Measurements from ENCODE around the gene FGFR1OP2. TPM values are rescaled to one million over a fixed set of nuclear protein-coding genes. Genes with fewer than 3 reads are reported as not detected.

FGFR1OP2 gene
- total RNA-seq, 4 donors from 2014 or later, result 43.8 to 56.4 (median 45.9) TPM

DNA sequence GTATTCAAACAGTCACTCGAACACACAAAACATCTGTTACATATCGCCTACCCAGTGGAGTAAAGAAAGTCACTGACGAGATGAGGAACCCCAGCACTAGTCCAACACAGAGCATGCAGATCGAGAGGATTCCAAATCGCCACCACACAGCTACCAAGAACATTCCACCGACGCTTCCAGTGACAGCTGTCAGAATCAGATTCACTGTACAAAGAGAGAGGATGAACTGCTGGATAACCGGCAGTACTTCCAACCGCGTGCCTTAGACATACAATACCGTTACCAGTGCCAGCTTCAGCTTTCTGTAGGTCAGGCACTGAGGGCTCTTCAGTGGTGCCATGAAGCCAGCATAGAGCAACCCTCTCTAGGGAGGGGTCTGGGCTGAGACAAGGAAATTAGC lies 41.5 kb downstream of the FGFR1OP2 start:
- Histone ChIP-seq H3K4me1 (no peaks in the 10 kb centered on the region), H3K27me3 (no peaks in the 10 kb centered on the region), H3K9me3 (no peaks in the 10 kb centered on the region), H3K27ac (no peak overlapping the region), H3K4me3 (no peak overlapping the region), H3K36me3 (peaks cover 0 to 8% of the 10 kb centered on the region in 2 donors)
- intact Hi-C loops (cut with DNase I; ENCODE audit: low total_unique reads), result no loop called here
- DNase-seq, result no peak
- ATAC-seq, result no peak
- TF ChIP-seq CTCF (IDR thresholded peaks at IDR 0.05 in 4 of 5, conservative IDR thresholded peaks at IDR 0.05 in 1 of 5), result no peak
- no peak for TF ChIP-seq POLR2A (IDR thresholded peaks at IDR 0.05)
- in situ Hi-C loops (cut with MboI; ENCODE audit: low sequenced_read_pairs in 4 of 4), result no loop called here

- no peak for DNase-seq
- peaks cover 0 to 5% of the 10 kb centered on the region in 2 donors for H3K4me1 ChIP-seq
- intact Hi-C loops (cut with DNase I; ENCODE audit: low total_unique reads) (no loop called here), in situ Hi-C loops (cut with MboI; ENCODE audit: low sequenced_read_pairs in 4 of 4) (no loop called here)
- no peaks in the 10 kb centered on the region for H3K36me3 ChIP-seq
- H3K27ac ChIP-seq, result no peak overlapping the region
- ATAC-seq, result no peak
- no peaks in the 10 kb centered on the region for H3K9me3 ChIP-seq
- TF ChIP-seq POLR2A (IDR thresholded peaks at IDR 0.05) (no peak), CTCF (IDR thresholded peaks at IDR 0.05 in 4 of 5, conservative IDR thresholded peaks at IDR 0.05 in 1 of 5) (no peak)
- no peaks in the 10 kb centered on the region for H3K27me3 ChIP-seq
- no peak overlapping the region for H3K4me3 ChIP-seq
These were observed 44.6 kb downstream of the FGFR1OP2 start for GRCh38 chr12:26982866-26983265.

GRCh38 chr12:26987634-26988424 lies 49.6 kb downstream of the FGFR1OP2 start:
- Histone ChIP-seq H3K4me3 (no peak overlapping the region), H3K4me1 (peaks cover 0 to 5% of the 10 kb centered on the region in 2 donors), H3K27me3 (no peaks in the 10 kb centered on the region), H3K9me3 (no peaks in the 10 kb centered on the region), H3K36me3 (peaks cover 0 to 13% of the 10 kb centered on the region in 2 donors), H3K27ac (no peak overlapping the region)
- ATAC-seq, result no peak
- in situ Hi-C loops (cut with MboI; ENCODE audit: low sequenced_read_pairs in 4 of 4), result no loop called here
- intact Hi-C loops (cut with DNase I; ENCODE audit: low total_unique reads), result no loop called here
- no peak for DNase-seq
- TF ChIP-seq POLR2A (IDR thresholded peaks at IDR 0.05), result no peak
- no peak for TF ChIP-seq CTCF (IDR thresholded peaks at IDR 0.05 in 4 of 5, conservative IDR thresholded peaks at IDR 0.05 in 1 of 5)

GRCh38 chr12:26988703-26989102 lies 50.4 kb downstream of the FGFR1OP2 start:
- intact Hi-C loops (cut with DNase I; ENCODE audit: low total_unique reads), result no loop called here
- Histone ChIP-seq H3K4me1 (peaks cover 0 to 5% of the 10 kb centered on the region in 2 donors), H3K9me3 (no peaks in the 10 kb centered on the region), H3K27ac (no peak overlapping the region), H3K36me3 (peaks cover 0 to 20% of the 10 kb centered on the region in 2 donors), H3K4me3 (no peak overlapping the region), H3K27me3 (no peaks in the 10 kb centered on the region)
- ATAC-seq, result no peak
- no peak for DNase-seq
- TF ChIP-seq POLR2A (IDR thresholded peaks at IDR 0.05) (no peak), CTCF (IDR thresholded peaks at IDR 0.05 in 4 of 5, conservative IDR thresholded peaks at IDR 0.05 in 1 of 5) (no peak)
- in situ Hi-C loops (cut with MboI; ENCODE audit: low sequenced_read_pairs in 4 of 4), result no loop called here

All from gastrocnemius medialis (tissue), 4 donors.